HL-60 (cell line): ENCODE measurements around the gene TBC1D16.

Experiments used
- DNase-seq, 2 experiments: peaks; one replicate each; pipeline ENCODE4 v3.0.0-alpha.2; 2010 to 2020; ENCODE audit warnings: low read depth in 1 of 2, low spot score in 1 of 2
- H3K27ac ChIP-seq: fragments of 250-450 bp; sonication (Bioruptor Pico); replicated peaks from 2 replicates; pipeline ENCODE4 v1.5.1; 2020; ENCODE audit warnings: mild to moderate bottlenecking, moderate library complexity
- H3K27me3 ChIP-seq: fragments of 250-450 bp; sonication (Bioruptor Pico); 2 replicates; pipeline ENCODE4 v1.5.1; 2021; ENCODE audit warnings: mild to moderate bottlenecking, moderate library complexity; ENCODE audit not compliant: insufficient read depth, poor library complexity, severe bottlenecking
- H3K4me3 ChIP-seq: replicated peaks from 2 replicates; pipeline ENCODE4 v1.5.1; 2011; ENCODE audit warnings: mild to moderate bottlenecking, control low read depth, low read length; ENCODE audit not compliant: insufficient read depth
- GABPA ChIP-seq: IDR thresholded peaks from 2 replicates; pipeline ENCODE4 v1.6.1; 2012; ENCODE audit warnings: low read depth
- POLR2AphosphoS5 ChIP-seq: IDR thresholded peaks from 2 replicates; pipeline ENCODE4 v1.6.1; 2012; ENCODE audit warnings: low read depth
- SPI1 ChIP-seq: IDR thresholded peaks from 2 replicates; pipeline ENCODE4 v1.6.1; 2012; ENCODE audit warnings: low read depth, mild to moderate bottlenecking, borderline replicate concordance
- TF ChIP-seq, protein P1 (sequence below): IDR thresholded peaks from one replicate; pipeline ENCODE4 v1.5.1; 2011; ENCODE audit warnings: low read length, control low read depth, inconsistent platforms; ENCODE audit not compliant: insufficient read depth
- TF ChIP-seq, protein P2 (sequence below): IDR thresholded peaks from 2 replicates; pipeline ENCODE4 v1.6.1; 2012; ENCODE audit warnings: low read depth; ENCODE audit not compliant: insufficient replicate concordance

TBC1D16 gene

DNA sequence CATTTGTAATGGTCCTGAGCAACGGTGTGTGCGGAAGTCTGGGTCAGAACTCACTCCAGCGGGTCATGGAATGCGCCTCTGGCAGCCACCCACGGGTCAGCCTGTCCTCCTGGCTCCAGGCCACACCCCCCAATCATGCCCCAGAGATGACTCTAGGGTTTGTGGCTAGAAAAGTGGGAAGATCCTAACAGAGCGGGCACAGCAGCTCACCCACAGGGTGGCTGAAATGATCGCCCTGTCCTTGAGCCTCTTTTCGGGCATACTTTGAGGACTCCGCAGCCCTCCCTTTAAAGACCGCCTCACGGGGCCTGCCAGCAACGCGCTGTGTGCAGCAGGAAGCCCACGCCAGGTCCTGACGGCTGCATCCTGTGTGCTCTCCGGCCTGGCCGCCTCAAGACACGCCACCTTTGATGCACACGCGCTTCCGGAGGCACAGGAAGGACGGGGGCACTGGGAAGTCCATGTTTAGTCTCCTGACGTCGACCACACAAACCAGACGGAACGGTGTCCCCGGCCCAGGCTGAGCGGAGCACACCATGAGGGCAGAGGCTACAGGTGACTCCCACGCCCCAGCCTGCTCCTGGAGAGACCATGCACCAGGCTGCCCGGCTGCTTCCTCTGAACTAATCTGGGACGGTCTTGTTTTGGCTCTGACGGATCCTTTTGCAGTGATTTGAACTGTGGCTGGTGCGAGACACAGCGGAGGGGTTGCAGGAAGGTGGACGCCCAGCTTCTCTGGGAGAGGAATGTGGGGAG is 92.9 kb downstream of the TBC1D16 start:
- DNase-seq: peak in 1 of 2 experiments; percentile 41
- H3K27me3 ChIP-seq: peaks cover 2% of the 10 kb centered on the region
- TF ChIP-seq, protein P1, sequence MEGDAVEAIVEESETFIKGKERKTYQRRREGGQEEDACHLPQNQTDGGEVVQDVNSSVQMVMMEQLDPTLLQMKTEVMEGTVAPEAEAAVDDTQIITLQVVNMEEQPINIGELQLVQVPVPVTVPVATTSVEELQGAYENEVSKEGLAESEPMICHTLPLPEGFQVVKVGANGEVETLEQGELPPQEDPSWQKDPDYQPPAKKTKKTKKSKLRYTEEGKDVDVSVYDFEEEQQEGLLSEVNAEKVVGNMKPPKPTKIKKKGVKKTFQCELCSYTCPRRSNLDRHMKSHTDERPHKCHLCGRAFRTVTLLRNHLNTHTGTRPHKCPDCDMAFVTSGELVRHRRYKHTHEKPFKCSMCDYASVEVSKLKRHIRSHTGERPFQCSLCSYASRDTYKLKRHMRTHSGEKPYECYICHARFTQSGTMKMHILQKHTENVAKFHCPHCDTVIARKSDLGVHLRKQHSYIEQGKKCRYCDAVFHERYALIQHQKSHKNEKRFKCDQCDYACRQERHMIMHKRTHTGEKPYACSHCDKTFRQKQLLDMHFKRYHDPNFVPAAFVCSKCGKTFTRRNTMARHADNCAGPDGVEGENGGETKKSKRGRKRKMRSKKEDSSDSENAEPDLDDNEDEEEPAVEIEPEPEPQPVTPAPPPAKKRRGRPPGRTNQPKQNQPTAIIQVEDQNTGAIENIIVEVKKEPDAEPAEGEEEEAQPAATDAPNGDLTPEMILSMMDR: no peak
- no peak for TF ChIP-seq SPI1
- no peak; the same call in 1 of the 2 replicates for TF ChIP-seq GABPA
- TF ChIP-seq POLR2AphosphoS5: no peak
- TF ChIP-seq, protein P2, sequence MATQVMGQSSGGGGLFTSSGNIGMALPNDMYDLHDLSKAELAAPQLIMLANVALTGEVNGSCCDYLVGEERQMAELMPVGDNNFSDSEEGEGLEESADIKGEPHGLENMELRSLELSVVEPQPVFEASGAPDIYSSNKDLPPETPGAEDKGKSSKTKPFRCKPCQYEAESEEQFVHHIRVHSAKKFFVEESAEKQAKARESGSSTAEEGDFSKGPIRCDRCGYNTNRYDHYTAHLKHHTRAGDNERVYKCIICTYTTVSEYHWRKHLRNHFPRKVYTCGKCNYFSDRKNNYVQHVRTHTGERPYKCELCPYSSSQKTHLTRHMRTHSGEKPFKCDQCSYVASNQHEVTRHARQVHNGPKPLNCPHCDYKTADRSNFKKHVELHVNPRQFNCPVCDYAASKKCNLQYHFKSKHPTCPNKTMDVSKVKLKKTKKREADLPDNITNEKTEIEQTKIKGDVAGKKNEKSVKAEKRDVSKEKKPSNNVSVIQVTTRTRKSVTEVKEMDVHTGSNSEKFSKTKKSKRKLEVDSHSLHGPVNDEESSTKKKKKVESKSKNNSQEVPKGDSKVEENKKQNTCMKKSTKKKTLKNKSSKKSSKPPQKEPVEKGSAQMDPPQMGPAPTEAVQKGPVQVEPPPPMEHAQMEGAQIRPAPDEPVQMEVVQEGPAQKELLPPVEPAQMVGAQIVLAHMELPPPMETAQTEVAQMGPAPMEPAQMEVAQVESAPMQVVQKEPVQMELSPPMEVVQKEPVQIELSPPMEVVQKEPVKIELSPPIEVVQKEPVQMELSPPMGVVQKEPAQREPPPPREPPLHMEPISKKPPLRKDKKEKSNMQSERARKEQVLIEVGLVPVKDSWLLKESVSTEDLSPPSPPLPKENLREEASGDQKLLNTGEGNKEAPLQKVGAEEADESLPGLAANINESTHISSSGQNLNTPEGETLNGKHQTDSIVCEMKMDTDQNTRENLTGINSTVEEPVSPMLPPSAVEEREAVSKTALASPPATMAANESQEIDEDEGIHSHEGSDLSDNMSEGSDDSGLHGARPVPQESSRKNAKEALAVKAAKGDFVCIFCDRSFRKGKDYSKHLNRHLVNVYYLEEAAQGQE: no peak
- H3K4me3 ChIP-seq: no peak overlapping the region
- H3K27ac ChIP-seq: no peak overlapping the region

DNA sequence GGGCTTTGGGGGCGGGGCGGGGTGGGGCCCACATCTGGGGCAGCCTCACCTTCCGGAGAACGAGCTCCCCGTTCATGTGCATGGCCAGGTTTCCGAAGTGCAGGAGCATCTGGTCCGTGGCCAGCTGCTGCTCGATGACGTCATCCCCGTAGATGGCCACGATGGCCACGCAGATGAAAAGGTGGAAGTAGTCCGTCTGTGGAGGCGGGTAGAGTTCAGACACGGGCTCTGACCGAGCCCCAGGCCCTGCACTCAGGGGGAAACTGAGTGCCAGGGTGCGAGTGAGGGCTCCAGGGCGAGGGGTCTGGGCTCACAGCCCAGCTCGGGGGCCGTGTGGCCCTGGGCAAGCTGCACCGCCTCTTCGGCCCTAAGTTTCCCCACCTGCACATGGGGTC is 93.7 kb downstream of the TBC1D16 start:
- Histone ChIP-seq H3K4me3 (no peak overlapping the region), H3K27me3 (peaks cover 2% of the 10 kb centered on the region), H3K27ac (no peak overlapping the region)
- no peak for TF ChIP-seq GABPA
- TF ChIP-seq POLR2AphosphoS5: no peak
- TF ChIP-seq, protein P2: no peak
- TF ChIP-seq SPI1: no peak
- TF ChIP-seq, protein P1: no peak
- no peak for DNase-seq

DNA sequence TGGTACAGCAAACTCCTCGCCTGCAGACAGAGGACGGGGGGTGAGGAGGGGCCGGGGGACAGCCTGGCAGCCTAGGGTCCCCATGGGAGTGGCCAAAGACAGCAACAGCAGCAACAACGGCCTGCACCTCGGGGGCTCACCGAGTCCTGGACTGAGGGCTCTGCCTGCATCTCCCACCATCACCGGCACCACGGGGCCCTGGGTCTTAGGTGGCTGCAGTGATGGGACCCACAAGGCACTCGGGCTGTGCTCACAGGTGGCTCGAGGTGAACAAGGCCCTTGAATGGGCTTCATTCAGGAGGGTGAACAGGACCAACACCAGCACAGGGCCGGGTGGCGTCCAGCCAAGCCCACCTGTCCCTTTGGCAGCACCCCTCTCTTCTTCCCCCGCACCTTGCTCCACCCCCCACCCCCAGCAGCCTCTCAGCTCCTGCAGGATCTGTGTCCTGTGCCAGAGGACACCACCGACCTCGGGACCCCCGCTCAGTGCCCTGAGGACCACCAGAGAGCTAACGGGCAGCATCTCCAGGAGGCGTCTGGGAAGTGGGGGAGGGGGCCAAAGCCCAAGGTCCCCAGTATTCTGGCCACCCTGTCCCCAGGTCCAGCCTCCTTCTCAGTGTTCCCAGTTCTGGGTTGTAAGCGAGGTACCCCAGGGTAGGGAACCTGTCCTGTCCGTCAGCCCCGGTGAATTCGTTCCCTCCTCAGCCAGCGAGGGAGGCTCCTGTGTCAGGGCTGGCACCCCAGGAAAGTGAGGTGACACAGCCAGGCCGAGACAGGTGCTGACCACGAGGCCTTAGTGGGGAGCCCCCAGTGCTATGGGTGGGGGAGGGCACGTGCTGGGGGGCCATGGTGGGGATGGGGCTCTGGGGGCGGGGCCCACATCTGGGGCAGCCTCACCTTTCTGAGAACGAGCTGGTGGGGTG is 94.3 kb downstream of the TBC1D16 start:
- no peak overlapping the region for H3K4me3 ChIP-seq
- no peak overlapping the region for H3K27ac ChIP-seq
- peaks cover 2% of the 10 kb centered on the region for H3K27me3 ChIP-seq
- DNase-seq: no peak
- TF ChIP-seq POLR2AphosphoS5: no peak
- TF ChIP-seq GABPA: no peak
- TF ChIP-seq, protein P2: no peak
- TF ChIP-seq SPI1: no peak
- TF ChIP-seq, protein P1: no peak
